Measurements from ENCODE around the gene MAPK8. TPM values are rescaled to one million over a fixed set of nuclear protein-coding genes. Genes with fewer than 3 reads are reported as not detected.

Gene MAPK8
- total RNA-seq, 1 donor from 2014 or later: 66.4 TPM

DNA sequence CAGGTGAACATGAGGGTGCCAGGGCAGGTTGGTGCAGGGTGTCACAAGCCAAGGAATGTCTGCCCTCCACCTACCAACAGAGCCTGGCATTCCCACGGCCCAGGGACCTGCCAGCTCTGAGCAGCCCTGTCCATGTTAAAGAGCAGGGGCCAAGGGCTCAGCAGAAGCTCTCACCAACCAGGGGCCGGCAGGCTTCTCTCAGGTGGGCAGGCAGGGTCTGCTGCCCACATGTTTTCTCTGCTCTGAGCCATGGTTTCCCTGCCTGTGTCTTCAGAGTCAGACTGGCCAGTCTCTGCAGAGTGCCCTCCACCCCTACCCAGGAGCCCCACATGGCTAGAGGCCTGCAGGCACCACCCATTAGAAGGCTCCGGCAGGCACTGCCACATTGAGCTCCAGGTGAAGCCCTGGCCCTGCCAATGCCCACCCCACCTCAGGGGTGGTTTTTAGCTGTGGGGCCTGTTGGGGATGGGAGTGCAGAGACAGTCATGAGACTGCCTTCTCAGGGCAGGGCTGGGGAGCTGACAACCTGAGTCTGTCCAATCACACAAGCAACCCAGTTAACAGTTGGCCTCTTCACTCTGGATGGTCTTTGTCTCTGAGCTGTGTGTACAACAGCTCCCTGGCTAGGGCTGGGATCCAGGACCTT lies 162.5 kb downstream of the MAPK8 start:
- peak; percentile 6 to 28 for DNase-seq (ENCODE audit: low spot score in 2 of 2, unreplicated experiment in 2 of 2)
- TF ChIP-seq, protein P1, sequence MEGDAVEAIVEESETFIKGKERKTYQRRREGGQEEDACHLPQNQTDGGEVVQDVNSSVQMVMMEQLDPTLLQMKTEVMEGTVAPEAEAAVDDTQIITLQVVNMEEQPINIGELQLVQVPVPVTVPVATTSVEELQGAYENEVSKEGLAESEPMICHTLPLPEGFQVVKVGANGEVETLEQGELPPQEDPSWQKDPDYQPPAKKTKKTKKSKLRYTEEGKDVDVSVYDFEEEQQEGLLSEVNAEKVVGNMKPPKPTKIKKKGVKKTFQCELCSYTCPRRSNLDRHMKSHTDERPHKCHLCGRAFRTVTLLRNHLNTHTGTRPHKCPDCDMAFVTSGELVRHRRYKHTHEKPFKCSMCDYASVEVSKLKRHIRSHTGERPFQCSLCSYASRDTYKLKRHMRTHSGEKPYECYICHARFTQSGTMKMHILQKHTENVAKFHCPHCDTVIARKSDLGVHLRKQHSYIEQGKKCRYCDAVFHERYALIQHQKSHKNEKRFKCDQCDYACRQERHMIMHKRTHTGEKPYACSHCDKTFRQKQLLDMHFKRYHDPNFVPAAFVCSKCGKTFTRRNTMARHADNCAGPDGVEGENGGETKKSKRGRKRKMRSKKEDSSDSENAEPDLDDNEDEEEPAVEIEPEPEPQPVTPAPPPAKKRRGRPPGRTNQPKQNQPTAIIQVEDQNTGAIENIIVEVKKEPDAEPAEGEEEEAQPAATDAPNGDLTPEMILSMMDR (IDR thresholded peaks at IDR 0.05; ENCODE audit: unreplicated experiment): no peak
- H3K27me3 Mint-ChIP-seq (ENCODE audit: low read depth): no peaks in the 10 kb centered on the region
- H3K36me3 Mint-ChIP-seq: no peaks in the 10 kb centered on the region
- H3K4me3 Mint-ChIP-seq: no peak overlapping the region
- H3K27ac Mint-ChIP-seq: peak overlapping the region; percentile 48
- peaks cover 42% of the 10 kb centered on the region for H3K4me1 Mint-ChIP-seq
- peaks cover 9% of the 10 kb centered on the region for H3K9me3 Mint-ChIP-seq

DNA sequence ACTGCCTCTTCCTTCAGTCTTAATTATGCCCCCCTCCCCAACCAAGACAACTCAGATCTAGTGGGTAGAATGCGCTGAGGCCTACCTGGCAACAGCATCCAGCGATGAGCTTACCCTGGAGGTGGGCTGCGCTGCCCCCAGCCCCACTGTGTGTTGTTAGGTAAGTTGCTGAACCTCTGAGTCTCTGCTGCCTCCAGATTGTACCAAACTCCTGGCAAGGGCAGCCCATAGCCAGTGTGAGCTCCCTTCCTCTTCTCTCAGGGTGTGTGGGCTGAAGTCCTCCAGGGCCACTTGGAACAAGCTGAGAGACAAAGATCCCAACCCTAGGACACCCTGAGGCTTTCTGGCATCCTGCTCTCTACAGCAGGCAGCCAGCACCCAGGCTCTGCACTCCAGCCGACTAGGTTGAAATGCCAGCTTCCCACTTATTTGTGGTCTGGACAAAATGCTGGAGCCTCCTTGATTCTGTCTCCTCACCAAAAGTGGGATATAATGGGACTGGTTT lies 163.1 kb downstream of the MAPK8 start:
- no peaks in the 10 kb centered on the region for H3K27me3 Mint-ChIP-seq (ENCODE audit: low read depth)

DNA sequence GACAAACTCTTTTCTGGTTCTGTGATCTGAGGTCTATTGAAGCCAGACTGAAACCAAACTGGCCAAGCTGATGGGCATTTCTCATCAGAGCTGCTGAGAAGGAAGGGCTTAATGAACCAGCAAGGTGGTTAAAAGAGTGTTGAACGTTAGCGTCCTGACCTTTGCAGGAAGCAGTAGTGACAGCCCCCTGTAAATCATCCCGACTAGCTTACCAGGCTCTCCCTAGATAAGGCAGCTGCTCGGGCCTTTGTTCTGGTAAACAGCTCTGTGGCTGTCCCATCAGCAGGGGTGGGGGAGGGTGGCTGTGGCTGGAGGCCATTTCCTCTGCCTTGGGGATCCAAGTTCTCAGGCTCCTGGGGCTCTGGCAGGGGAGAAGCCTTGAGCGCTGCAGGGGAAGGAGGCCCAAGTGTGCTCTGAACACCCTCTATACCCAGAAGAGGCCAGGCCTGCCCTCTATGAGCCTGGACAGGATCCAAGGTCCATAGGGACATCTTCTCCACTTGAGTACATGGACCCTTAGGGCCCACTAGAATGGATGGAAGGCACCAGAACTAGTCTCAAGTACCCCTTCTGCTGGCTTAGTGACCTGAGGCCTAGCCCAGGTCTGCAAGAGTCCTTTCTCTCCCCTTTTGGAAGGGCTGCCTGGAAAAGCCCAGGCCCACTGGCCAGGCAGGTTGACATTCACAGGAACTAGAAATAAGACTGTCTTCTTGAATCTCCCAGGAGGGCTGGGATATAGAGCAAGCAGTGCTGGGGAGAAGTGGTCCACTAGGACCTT lies 163.8 kb downstream of the MAPK8 start:
- Mint-ChIP-seq H3K4me1 (peaks cover 36% of the 10 kb centered on the region), H3K9me3 (peaks cover 9% of the 10 kb centered on the region), H3K4me3 (no peak overlapping the region), H3K36me3 (no peaks in the 10 kb centered on the region), H3K27ac (peak overlapping the region; percentile 48), H3K27me3 (ENCODE audit: low read depth) (no peaks in the 10 kb centered on the region)
- TF ChIP-seq, protein P1 (IDR thresholded peaks at IDR 0.05; ENCODE audit: unreplicated experiment): no peak
- peak; percentile 18 to 45 for DNase-seq (ENCODE audit: low spot score in 2 of 2, unreplicated experiment in 2 of 2)

More for the DNA sequence above, 163.1 kb downstream of the MAPK8 start:
- H3K9me3 Mint-ChIP-seq: peaks cover 9% of the 10 kb centered on the region
- H3K36me3 Mint-ChIP-seq: no peaks in the 10 kb centered on the region
- H3K27ac Mint-ChIP-seq: peak overlapping the region; percentile 48
- peaks cover 36% of the 10 kb centered on the region for H3K4me1 Mint-ChIP-seq
- peak in 1 of 2 experiments; percentile 34 for DNase-seq (ENCODE audit: low spot score in 2 of 2, unreplicated experiment in 2 of 2)
- no peak overlapping the region for H3K4me3 Mint-ChIP-seq
- TF ChIP-seq, protein P1 (IDR thresholded peaks at IDR 0.05; ENCODE audit: unreplicated experiment): no peak

DNA sequence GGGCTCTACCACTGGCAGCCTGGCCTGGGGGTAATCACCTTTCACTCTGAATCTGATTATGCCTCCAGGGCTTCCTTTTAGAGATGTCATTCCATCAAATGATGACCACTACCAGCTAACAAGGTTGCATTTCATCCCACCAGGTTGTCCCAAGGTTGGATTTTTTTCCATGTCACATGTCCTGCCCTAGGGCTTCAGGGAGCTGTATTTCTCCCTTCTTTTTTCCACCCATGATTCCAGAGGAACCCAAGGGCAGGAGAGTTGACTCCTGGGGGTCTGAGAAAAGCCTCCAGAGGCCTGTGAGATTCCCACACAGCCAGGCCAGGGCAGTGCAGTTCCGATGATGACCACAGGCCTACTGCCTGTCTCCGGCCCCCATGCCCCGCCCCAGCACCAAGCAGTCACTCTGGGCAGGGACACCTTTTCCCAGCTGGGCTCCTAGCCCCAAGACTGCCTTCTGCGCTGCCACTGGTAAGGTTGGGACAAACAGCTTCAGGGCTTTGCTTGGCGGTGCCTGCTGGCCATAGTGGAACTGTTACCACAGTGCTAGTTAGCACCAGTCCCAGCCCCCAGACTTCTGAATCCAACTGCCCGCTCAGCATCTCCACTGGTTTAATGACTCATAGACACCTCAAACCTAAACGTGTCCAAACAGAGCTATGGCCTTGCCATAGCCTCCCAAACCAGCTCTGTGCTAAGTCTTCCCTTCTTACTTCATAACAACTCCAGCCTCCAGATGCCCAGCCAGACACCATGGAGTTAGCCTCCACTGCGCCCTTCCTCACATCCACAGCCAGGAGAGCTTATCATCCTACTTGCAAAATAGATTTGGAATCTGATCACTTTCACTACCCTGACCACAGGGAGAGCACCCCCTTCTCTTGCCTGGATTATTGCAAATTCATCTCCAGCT lies 164.7 kb downstream of the MAPK8 start:
- Mint-ChIP-seq H3K27ac (no peak overlapping the region), H3K4me1 (peaks cover 37% of the 10 kb centered on the region), H3K9me3 (peaks cover 9% of the 10 kb centered on the region), H3K36me3 (no peaks in the 10 kb centered on the region), H3K4me3 (no peak overlapping the region), H3K27me3 (ENCODE audit: low read depth) (no peaks in the 10 kb centered on the region)
- TF ChIP-seq, protein P1 (IDR thresholded peaks at IDR 0.05; ENCODE audit: unreplicated experiment): no peak
- DNase-seq (ENCODE audit: low spot score in 2 of 2, unreplicated experiment in 2 of 2): peak in 1 of 2 experiments; percentile 24

DNA sequence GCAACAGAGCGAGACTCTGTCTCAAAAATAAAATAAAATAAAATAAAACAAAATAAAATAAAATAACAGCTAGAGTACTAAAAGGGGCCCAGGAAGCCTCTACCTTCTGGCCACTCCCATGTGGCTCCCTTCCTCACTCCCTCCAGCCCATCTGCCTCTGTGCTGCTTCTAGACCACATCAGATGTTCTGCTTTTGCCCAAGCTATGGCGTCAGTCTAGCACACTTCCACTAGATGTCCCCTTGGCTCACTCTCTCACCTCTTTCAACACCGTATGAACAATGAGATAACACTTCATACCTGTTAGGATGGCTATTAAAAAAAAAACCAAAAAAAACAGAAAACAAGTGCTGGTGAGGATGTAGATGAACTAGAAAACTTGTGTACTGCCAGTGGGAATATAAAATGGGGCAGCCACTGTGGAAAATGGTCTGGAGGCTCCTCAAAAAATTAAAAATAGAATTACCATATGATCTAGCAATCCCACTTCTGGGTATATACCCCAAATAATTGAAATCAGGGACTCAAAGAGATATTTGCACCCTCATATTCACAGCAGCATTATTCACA lies 166.1 kb downstream of the MAPK8 start:
- no peaks in the 10 kb centered on the region for H3K27me3 Mint-ChIP-seq (ENCODE audit: low read depth)

More for the DNA sequence above, 166.1 kb downstream of the MAPK8 start:
- H3K9me3 Mint-ChIP-seq: peaks cover 9% of the 10 kb centered on the region
- TF ChIP-seq, protein P1 (IDR thresholded peaks at IDR 0.05; ENCODE audit: unreplicated experiment): no peak
- peak in 1 of 2 experiments; percentile 1 for DNase-seq (ENCODE audit: low spot score in 2 of 2, unreplicated experiment in 2 of 2)
- no peaks in the 10 kb centered on the region for H3K36me3 Mint-ChIP-seq
- no peak overlapping the region for H3K4me3 Mint-ChIP-seq
- no peak overlapping the region for H3K27ac Mint-ChIP-seq
- H3K4me1 Mint-ChIP-seq: peaks cover 47% of the 10 kb centered on the region
